Measurements from ENCODE around the gene ADD1.
A peak's percentile ranks its signal among the peaks of the same experiment; 100 is the strongest.

ADD1 gene

GRCh38 chr4:2925931-2926860 is 82.6 kb downstream of the ADD1 start:
- DNase-seq: no peak

GRCh38 chr4:2927016-2927695 is 83.5 kb downstream of the ADD1 start:
- no peak for DNase-seq

GRCh38 chr4:2927696-2928075 is 84.0 kb downstream of the ADD1 start:
- DNase-seq: no peak

GRCh38 chr4:2928242-2929176 is 84.9 kb downstream of the ADD1 start:
- DNase-seq: no peak

GRCh38 chr4:2929469-2929868 is 85.8 kb downstream of the ADD1 start:
- DNase-seq: no peak

- DNase-seq: no peak
Measured at GRCh38 chr4:2930135-2930757, 86.6 kb downstream of the ADD1 start.

GRCh38 chr4:2930758-2931511 is 87.3 kb downstream of the ADD1 start:
- no peak for DNase-seq

GRCh38 chr4:2931512-2932301 is 88.1 kb downstream of the ADD1 start:
- no peak for DNase-seq

GRCh38 chr4:2932321-2932950 is 88.8 kb downstream of the ADD1 start:
- DNase-seq: no peak

GRCh38 chr4:2932951-2933565 is 89.4 kb downstream of the ADD1 start:
- DNase-seq: no peak

GRCh38 chr4:2933566-2934076 is 90.0 kb downstream of the ADD1 start:
- DNase-seq: no peak

- DNase-seq: peak in 2 of 3 experiments; percentile 6 to 32
Measured at GRCh38 chr4:2934077-2934812, 90.6 kb downstream of the ADD1 start.

- DNase-seq: peak; percentile 81 to 96 (median 90)
Measured at GRCh38 chr4:2934813-2935761, 91.4 kb downstream of the ADD1 start.

GRCh38 chr4:2935762-2936743 is 92.4 kb downstream of the ADD1 start:
- no peak for DNase-seq

GRCh38 chr4:2936773-2937145 is 93.1 kb downstream of the ADD1 start:
- DNase-seq: no peak

GRCh38 chr4:2937146-2937857 is 93.7 kb downstream of the ADD1 start:
- no peak for DNase-seq
